Iris pigment epithelial cell (primary cell): Measurements from ENCODE around the gene BMI1.

ENCODE experiments used
- DNase-seq: peaks from one replicate; pipeline ENCODE4 v3.0.0-alpha.2; 2011; ENCODE audit warnings: low read depth

The BMI1 gene

DNA sequence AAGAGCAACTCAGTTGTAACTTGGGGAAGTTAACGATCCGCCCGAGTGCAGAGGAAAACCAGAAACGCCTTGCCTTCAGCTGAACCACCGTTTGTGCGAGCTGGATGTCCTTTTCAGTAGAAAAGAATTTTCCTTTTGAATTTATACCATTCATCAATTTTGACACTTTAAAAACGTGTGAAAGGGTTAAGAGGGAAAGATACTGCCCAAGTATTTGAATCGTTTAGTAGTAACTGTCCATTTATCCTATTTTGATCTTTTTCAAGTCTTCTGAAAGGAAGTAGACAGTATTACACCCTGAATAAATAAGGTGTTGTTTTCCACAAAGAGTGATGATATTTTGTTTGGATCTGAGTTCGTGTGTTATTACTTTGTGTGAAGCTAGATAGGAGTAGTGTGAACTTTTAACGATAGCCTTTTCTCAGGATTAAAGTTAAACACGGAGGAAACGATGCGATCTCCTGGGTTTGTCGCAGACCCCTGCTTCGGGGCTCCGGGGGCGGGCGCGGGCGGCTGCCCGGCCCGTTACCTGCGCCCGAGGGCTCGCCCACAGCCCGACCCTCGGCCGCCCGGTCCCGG lies 830 bp upstream of the BMI1 start:
- DNase-seq = peak; percentile 17

DNA sequence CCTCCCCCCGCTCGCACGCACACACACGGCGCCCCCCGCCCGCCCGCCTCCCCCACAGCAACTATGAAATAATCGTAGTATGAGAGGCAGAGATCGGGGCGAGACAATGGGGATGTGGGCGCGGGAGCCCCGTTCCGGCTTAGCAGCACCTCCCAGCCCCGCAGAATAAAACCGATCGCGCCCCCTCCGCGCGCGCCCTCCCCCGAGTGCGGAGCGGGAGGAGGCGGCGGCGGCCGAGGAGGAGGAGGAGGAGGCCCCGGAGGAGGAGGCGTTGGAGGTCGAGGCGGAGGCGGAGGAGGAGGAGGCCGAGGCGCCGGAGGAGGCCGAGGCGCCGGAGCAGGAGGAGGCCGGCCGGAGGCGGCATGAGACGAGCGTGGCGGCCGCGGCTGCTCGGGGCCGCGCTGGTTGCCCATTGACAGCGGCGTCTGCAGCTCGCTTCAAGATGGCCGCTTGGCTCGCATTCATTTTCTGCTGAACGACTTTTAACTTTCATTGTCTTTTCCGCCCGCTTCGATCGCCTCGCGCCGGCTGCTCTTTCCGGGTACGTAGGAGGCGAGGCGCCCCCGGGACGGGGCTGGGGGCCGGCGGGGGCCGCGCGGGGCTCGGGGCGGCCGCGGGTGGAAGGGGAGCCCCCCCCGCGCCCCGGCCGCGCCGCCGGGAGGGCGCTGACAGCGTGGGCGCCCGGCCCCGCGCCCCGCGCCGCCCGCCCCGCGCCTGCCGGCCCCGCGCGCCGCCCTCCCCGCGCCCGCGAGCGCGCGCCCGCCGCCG lies 441 bp downstream of the BMI1 start:
- DNase-seq = peak; percentile 84

DNA sequence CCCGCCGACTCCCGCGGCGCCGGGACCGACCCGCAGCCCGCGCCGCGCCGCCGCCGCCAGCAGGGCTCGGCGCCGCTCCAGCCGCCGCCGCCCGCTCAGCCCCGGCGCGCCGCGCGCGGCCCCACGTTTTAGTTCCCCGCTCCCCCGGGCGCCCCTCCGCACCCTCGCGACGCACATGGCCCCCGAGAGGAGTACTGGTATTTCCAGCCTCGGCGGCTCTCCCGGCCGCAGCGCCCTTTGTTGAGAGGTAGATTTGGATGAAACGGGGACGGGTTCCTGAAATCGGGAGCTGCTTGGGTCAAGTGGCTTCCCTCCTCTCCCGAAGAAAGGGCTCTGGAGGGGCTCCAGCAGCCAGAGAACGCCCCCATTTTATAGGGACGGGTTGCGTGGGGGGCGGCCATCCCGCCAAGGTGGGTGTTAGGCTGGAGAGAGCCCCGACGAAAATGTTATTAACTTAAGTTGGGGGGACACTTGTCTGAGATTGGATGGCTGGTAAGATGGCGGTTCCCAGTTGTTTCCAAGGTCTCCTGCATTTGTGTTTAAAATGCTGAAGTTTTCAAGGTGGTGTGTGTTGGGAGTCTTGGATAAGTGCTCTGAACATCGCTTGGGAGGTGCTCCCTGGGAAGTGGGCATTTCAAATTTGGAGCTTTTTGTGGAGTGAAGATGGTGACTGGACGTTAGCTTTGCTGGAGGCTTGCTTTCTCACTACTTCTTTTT lies 1.2 kb downstream of the BMI1 start:
- DNase-seq = no peak

DNA sequence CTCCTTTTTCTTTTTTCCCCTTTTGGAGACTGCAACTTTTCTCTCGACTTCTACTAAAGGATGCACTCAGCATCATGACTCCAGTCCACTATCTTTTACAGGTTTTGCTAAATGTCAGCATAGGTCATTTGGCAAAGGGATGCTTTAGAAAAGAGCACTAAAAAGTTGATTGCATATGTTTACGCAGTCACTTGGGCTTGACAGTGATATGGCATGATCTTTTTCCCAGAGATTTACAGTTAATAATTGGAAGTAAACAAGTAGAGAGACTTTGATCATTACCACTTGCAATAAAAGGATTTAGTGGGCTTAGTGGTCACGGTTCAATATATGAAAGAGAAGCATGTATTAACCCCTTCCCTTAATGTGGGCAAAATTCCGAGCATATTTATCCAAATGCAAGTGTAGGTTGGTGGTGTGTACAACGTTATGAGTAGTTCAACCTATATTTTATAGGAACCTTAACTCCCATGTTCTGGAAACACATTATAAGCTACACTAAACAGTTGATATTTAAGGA lies 1.8 kb downstream of the BMI1 start:
- no peak for DNase-seq

DNA sequence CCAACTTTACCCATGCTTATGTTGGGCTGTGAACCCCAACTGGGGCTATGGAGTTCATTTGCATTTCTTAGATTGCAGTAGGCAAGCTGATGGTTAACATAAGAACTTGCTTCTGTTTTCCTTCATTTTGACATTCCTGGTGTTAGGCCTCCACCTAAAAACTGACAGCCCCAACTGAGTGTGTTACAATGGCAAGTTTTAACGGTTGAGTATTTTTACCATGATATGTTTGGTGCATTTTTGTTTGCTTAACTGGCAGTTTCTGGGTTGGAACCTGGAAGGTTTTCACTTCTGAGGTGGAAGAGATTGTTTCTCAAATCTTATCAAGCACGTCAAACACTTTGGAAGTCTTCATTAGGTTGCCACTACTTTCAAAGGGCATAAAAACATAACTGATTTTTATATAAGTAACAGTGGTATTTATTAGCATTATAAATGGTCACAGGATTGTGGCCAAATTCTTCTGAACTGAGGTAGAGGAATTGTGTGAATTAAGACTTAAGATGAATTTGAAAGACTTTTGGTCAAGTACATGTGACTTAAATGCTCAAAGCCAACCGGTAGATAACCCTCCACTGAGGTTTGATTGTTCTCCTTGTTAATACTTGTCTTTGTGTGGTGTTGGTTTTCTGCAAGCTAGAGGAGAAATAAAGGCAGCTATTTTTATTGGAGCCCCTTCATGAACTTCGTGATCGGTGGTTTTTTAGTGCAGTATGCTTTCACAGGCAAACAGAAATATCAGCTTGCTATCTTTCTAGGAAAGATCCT lies 2.8 kb downstream of the BMI1 start:
- no peak for DNase-seq

DNA sequence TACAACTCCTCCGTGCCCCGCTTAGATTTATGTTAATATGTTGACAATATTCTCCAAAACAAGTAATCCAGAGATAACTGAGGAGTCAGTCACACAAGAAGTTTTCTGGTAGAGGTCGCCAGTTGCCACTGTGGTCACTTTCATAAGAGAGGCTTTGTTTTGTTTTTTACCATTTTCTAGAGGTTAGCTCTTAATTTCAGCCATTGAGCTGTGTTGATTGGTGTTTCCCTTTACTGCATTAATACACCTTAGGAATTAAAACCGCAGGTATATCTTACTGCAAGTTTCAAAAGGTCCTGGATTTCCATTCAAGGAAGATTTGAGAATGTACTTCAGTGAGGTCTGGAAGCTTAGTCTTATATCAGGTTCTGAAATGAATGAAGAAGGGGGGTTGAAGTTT lies 3.5 kb downstream of the BMI1 start:
- no peak for DNase-seq

DNA sequence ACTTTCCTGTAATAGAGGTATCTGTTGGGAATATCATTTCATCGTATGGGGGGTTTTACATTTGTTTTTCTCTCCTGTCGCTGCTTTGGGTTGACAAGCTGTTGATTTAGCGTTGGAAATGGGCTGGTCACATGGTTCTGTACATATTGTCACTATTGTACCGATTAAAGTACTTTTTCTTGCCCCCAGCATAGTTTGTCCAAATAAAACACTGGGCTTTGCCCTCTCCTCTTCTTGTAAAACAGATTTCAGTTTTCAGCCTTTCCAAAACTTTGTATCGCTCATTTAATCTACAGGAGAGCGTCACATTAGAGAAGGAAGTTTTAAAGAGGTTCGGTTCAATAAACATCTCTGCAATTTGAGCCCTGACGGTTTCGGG lies 4.0 kb downstream of the BMI1 start:
- DNase-seq = no peak

DNA sequence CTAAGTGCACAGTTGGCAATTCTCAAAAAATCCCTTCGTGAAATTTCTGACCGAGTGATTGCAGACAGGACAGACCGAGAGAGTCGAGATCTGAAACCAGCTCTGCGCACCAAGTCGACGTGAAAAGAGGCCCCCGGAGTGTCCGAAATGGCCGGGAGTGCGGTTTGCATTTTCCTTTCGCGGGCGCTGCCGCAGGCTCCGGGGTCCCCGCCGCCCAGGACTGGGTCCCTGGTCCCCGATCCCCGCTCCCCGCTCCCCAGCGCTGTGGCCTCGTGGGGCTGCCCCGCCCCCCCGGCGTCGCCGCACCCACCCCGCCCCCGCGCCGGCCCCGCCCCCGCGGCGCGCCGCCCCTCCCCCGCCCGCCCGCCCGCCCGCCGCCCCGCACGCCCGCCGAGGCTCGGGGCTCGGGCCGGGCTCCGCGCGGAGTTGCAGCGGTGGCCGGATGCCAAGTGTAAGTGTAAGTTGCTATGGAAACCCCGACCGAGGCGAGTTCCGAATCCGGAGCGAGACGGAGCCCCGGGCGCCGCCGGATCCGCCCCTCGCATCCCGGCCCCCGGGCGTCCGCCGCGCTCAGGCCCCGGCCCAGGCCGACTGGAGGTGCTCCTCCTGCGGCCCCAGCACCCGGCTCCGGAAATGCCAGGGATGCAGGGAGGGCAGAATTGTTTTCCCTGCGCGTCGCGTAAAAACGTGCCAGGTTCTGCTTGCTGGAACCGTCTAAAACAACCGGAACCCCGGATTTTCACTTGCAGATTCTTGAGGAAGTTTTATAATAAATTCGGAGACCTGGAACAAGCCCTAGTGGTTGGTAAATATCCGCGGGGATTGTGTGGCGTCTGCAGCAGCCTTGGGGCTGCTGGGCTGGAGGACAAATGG lies 4.6 kb downstream of the BMI1 start:
- peak; percentile 61 for DNase-seq

DNA sequence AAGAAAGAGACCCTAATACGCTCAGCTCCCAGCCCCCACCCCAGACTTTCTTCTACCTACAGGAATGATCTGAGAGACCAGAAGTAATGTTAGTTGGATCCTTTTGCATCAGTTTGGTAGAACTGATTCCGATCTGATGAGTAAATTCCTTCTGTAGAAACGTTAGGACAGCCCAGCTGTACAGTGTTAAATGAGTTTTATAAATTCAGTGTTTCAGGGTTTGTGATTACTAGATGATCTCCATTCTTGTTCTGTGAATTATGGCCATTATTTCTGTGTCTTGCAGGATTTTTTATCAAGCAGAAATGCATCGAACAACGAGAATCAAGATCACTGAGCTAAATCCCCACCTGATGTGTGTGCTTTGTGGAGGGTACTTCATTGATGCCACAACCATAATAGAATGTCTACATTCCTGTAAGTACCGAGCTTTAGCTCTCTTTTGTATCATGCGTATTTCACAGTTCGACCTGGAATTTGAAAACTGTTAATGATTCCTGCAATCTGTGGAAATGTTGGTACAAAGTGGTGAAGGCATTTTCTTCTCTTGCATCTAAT lies 5.3 kb downstream of the BMI1 start:
- no peak for DNase-seq

DNA sequence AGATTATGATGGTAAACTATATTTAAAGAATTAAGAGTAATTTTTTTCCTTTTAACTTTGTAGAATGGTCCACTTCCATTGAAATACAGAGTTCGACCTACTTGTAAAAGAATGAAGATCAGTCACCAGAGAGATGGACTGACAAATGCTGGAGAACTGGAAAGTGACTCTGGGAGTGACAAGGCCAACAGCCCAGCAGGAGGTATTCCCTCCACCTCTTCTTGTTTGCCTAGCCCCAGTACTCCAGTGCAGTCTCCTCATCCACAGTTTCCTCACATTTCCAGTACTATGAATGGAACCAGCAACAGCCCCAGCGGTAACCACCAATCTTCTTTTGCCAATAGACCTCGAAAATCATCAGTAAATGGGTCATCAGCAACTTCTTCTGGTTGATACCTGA lies 8.3 kb downstream of the BMI1 start:
- DNase-seq = no peak

DNA sequence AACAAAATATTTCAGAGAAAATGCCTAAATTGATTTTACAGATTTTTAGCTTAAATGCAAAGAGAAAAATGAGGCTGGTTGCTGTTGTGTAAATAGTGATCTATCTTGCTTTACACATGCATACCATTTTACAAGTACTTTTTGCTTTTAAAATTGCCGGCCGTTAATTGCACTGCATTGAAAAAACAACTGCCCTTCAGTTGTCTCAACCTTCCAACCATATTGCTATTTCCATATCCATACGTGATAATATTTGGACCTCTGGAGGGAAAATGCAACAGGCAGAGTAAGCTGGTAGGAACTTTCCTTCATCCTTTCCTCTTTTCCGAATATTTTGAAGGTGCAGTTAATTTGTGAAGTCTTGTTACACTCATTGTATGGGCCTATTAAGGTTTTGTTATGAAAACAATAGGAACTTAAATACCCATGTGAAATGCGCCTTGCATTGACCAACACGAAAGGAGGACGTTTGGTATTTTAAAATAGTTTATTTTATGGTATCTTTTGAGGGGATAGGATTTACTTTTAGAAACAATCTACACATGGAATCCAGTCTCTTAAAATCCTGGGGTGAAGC lies 11.3 kb downstream of the BMI1 start:
- no peak for DNase-seq

DNA sequence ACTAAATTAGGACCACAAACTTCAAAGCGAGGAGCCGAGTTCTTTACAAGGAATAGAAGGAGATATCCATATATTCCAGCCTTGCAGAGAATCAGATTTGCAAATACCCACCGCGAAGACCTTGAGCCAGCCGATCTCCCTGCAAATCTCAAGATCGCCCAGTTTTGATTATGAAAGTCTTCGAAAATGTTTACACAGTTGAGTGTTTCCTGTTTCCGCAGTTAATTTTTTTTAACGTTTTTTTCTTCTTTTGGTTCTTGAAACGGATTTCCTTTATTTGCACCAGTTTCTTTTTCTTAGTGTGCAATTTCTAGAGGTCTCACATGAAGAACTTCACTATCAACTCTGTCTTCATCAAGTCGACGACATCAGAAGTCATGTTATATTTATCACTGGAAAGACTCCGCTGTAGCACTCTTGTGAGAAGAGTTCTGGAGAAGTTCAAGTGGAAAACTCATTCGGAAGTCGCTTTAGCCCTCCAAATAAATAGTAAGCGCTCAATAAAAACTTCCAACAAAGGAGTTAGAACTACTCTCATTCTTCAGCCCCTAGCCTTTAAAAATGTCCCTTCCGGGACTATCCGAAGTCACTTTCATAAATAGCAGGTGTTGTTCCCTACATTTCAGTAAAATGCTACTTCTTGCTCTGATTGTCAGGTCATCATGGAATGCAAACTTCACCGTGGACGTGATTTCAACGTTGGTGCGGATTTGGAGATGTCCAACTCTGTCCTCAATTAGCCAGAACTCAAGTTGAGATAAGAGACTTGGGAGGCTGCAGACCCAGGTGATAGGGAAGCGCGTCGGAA lies 12.5 kb downstream of the BMI1 start:
- DNase-seq = no peak

DNA sequence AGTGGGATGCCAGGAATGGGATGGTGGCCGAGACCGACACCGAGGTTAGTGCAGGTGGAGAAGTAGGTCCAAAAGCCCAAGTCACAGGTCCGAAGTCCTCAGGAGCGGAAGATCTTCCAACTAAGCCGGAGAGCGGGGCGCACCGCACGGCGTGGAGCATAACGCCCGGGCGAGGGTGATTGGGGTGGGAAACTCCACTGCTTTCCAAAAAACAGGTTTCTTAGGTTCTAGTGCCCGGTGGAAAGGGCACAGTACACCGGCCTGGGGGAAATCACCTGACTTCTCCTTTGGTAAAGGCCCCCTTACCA lies 13.0 kb downstream of the BMI1 start:
- DNase-seq = no peak

DNA sequence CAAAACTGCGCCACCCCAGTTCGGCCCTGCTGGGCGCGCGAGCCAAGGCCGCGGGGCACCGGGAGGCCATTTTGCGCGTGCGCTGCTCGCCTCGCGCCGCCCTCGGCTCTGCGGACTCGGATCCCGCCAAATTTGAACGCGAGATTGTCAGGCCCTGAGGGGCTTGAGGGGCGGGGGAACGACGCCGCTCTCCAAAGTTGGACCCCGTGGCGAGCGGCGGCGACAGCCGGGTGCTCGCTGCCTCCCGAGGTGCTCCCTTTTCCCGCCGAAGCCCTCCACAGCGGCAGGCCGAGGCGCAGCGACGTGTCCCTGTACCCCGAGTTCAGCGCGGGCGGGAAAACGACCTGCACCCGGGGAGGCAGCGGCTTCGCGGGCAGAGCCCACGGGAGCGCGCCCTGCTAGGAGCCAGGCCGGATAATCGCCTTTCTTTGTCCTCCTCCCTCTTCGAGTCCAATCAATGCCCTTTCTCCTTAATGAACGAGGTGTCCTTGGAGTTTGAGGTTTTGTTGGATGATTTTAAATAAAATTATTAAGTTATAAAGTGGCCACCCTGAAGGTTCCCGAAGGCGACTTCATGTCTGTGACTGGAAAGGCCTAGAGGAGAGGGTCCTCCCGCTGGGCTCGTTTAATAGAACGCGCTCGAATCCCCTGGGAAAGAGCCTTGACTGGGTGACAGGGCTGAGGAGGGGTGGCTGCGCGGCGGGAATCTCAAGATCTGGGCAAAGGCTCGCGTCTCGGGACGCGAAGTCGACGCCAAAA lies 13.7 kb downstream of the BMI1 start:
- DNase-seq = no peak

DNA sequence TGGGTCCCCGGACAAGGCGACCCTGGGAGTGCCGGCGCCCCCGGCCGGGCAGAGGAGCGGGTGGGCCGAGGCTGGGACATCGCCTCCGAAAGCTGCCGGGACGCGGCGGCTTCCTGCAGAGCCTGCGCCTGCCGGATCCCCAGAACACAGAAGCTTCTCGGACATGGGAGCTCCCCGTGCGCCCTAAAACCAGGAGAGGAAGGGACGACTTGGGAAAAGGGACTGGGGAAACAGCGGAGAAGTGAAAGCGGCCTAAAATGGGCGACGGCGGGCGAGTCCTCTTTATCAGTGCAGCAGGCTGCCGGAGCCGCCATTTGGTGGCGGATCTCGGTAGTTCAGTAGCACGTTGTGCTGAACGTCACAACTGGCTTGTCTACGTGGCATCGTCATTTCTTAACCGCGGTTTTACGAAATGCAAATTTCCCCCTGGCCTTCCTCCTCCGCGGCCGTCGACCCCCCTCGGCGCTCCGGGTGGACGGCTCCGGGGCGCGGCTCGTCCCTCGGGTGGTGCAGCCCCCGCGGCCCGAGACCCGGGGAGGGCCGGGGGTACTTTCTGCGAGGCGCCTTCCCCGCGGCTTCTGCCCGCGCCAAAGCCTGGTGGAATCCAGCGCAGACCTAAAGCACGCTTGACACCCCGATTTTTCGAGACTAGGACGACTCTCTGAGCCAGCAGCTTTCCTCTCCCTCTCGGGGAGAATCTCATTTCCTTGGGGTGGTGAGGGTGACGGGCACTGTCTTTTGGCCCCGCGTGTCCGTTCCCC lies 14.5 kb downstream of the BMI1 start:
- DNase-seq = peak; percentile 33

DNA sequence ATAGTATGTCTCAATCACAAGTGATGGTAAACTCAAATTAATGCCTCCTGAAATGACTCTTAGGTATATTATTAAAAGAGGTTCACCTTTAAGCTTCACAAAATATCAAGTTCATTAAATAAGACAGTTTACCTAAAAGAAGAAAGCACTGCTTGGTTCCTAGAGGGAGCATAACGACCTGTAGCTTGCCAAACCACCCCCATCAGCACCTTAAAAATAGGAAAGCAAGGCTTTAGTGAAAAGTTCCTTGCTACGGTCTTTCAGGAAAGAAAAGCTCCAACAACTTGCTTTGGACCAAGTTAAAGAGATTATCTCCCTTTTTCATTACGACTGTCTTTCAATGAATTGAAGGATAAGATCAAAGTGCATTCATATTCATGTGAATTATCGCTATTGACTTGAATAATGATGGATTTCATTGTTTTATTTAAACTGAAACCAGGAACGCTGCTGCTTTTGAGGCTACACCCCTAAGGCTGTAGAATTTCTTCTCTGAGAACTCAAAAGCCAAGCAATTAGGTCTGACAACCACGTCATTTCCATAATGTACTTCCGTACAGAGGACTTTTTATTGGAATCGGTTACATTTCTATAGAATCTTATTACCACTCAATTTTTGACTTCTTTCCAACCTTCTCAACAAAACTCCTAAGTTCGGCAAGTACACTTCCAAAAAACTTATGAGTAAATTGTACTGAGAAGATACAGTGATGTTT lies 17.4 kb downstream of the BMI1 start:
- no peak for DNase-seq

DNA sequence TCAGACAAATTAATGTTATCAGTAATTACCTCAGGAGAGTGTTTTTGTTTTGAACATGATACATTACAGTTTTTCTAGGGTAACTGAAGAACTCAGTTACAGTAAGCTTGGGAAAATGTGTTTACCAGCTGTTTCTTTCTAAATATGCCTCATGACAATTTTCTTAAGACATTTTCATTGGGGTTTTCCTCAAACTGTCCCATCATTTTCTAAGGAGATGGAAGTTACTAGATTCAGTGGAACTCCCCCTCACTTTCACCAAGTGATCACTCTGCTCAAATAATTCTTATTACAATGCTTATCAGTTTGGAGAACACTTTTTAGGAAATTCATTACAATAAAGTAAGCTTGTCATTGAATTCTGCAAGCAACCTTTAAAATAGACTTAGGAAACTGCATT lies 18.0 kb downstream of the BMI1 start:
- no peak for DNase-seq

DNA sequence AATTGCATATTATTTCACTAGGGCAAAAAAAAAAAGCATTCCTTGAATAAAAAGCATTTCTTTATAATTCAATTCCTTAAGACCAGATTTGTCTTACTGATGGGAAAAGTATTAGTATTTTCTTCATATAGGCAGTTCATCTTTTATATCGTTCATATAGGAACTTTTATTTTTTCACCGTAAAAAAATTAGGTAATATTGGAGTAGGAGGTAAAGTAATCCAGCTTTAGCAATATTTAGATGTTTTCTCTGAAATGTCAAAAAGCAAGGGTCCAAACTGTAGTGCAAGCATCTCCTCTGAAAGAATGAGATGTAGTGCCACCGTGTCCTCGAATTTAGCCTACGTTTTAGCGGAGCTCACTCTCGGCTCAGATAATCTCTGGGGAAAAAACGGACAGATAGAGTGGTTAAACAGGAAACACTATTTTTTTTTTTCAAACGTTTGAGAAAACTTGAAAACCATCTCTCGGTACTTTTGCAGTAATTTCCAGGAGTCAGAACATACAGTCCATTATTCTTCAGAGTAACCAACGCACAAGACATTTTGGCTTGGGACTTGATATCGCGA lies 18.9 kb downstream of the BMI1 start:
- DNase-seq = no peak
